UCSD-AML1 (cell line): ENCODE measurements around the gene MRPL50.
"Not testable (repeated sequence)": the region's sequence is repeated elsewhere in the genome, so short reads cannot be mapped to it uniquely, and the experiment has no call there.

Source experiments
- DNase-seq: peaks from one replicate; lab custom pipeline; 2025; ENCODE audit not compliant: unreplicated experiment; lab: John Stamatoyannopoulos, UW

Gene MRPL50

GRCh38 chr9:101418518-101419430 is 20.4 kb upstream of the MRPL50 start:
- DNase-seq, result no peak

GRCh38 chr9:101417977-101418376 is 19.6 kb upstream of the MRPL50 start:
- DNase-seq, result no peak

GRCh38 chr9:101417389-101417788 is 19.0 kb upstream of the MRPL50 start:
- DNase-seq, result no peak

- no peak for DNase-seq
Measured at GRCh38 chr9:101415578-101415977, 17.2 kb upstream of the MRPL50 start.

GRCh38 chr9:101414839-101415238 is 16.4 kb upstream of the MRPL50 start:
- DNase-seq, result no peak

- no peak for DNase-seq
Measured at GRCh38 chr9:101409079-101409477, 10.7 kb upstream of the MRPL50 start.

GRCh38 chr9:101408374-101409078 is 10.1 kb upstream of the MRPL50 start:
- no peak for DNase-seq

- no peak for DNase-seq
Measured at GRCh38 chr9:101403516-101404285, 5.3 kb upstream of the MRPL50 start.

- DNase-seq, result no peak
Measured at GRCh38 chr9:101400120-101400519, 1.7 kb upstream of the MRPL50 start.

GRCh38 chr9:101399643-101399970 is 1.2 kb upstream of the MRPL50 start:
- DNase-seq, result no peak

GRCh38 chr9:101398930-101399642 is 668 bp upstream of the MRPL50 start:
- no peak for DNase-seq

GRCh38 chr9:101397746-101398067 is 711 bp downstream of the MRPL50 start:
- DNase-seq, result no peak

- no peak for DNase-seq
Measured at GRCh38 chr9:101394687-101395086, 3.7 kb downstream of the MRPL50 start.

- no peak for DNase-seq
Measured at GRCh38 chr9:101393135-101393534, 5.3 kb downstream of the MRPL50 start.

GRCh38 chr9:101388507-101388993 is 9.9 kb downstream of the MRPL50 start:
- no peak for DNase-seq

- DNase-seq, result no peak
Measured at GRCh38 chr9:101387871-101388506, 10.4 kb downstream of the MRPL50 start.

- not testable (repeated sequence) for DNase-seq
Measured at GRCh38 chr9:101384873-101385536, 13.4 kb downstream of the MRPL50 start, which contains the start of gene BAAT. Gene BAAT (minus strand): TSS chr9:101385006. CDS start chr9:101371404, 13,602 bp downstream.

- DNase-seq, result no peak
Measured at GRCh38 chr9:101383361-101383760, 15.1 kb downstream of the MRPL50 start.

GRCh38 chr9:101381833-101382342 is 16.5 kb downstream of the MRPL50 start:
- no peak for DNase-seq

- DNase-seq, result no peak
Measured at GRCh38 chr9:101381118-101381517, 17.3 kb downstream of the MRPL50 start.
